LNCAP (cell line): ENCODE results near the gene DHRS12.
A peak's percentile ranks its signal among the peaks of the same experiment; 100 is the strongest.

Experiments
- TF ChIP-seq, protein P1 (sequence below): fragments of 450-650 bp; IDR thresholded peaks from 2 replicates; pipeline ENCODE4 v1.5.1; 2017; ENCODE audit warnings: mild to moderate bottlenecking

The DHRS12 gene

GRCh38 chr13:51768378-51768921 lies 35.5 kb downstream of the DHRS12 start:
- TF ChIP-seq, protein P1, sequence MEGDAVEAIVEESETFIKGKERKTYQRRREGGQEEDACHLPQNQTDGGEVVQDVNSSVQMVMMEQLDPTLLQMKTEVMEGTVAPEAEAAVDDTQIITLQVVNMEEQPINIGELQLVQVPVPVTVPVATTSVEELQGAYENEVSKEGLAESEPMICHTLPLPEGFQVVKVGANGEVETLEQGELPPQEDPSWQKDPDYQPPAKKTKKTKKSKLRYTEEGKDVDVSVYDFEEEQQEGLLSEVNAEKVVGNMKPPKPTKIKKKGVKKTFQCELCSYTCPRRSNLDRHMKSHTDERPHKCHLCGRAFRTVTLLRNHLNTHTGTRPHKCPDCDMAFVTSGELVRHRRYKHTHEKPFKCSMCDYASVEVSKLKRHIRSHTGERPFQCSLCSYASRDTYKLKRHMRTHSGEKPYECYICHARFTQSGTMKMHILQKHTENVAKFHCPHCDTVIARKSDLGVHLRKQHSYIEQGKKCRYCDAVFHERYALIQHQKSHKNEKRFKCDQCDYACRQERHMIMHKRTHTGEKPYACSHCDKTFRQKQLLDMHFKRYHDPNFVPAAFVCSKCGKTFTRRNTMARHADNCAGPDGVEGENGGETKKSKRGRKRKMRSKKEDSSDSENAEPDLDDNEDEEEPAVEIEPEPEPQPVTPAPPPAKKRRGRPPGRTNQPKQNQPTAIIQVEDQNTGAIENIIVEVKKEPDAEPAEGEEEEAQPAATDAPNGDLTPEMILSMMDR: no peak

DNA sequence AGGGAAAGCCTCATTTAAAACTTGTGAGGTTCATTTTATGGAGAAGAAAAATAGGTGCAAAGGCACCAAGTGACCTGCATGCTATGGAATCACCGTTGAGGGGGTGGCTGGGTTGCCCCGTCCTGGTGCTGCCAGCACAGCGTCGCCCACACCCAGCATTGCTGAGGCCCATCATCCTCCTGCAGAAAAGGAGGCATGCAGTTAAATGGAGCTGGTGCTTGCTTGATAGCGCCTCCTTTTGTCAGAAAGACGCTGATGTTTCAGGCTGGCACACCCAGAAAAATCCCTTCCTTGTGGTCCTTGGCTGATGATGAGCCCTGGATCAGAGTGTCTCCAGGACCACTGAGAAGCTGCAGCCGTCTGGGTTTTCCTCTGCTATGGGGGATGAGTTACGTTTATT lies 36.9 kb downstream of the DHRS12 start:
- TF ChIP-seq, protein P1: peak; percentile 14; the same call in 1 of the 2 replicates

- TF ChIP-seq, protein P1: no peak
Observed at GRCh38 chr13:51765142-51765515, 38.8 kb downstream of the DHRS12 start.

DNA sequence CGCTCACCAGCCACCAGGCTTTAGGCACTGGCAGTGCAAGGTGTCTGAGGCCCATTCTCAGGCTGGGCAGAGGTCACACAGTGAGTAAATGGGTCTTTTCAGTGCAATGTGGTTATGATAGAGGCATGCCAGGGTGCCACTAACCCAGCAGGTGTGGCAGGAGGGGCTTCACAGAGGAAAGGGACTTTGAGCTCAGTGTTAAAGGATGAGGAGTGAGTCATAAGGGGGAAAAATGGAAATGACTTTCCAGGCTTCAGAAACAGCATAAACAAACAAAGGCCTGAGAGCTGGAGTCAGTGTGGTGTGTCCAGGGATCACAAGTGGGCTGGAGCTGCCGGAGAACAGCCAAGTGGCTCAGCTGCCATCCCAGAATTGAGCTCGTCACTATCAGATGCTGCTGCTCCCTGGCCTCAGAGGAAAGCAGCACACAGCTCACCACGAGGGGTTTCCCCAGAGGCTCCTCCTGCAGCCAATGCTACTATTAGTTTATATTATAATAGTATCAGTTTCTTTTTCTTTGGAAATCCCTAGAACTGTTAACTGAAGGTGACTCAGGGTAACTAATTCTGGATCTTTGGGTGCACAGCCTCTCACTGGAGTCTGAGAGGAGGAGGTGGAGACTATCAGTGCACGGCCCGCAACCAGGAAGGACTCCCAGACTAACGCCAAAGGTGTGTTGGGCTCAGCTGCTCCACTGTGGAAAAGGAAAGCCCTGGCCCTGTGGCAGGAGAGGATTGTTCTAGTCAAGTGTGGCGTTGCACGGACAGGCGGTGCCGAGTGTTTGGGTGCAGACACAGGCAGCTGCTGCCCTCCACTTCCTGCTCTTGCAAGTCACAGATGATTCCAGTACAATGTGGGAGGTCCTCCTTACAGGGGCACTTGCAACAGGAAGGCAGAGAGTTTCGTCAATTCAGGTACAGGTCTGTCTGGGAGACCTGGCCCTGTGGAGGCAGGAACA lies 39.5 kb downstream of the DHRS12 start:
- TF ChIP-seq, protein P1: no peak

- TF ChIP-seq, protein P1: no peak
Observed at GRCh38 chr13:51763486-51763885, 40.5 kb downstream of the DHRS12 start.

DNA sequence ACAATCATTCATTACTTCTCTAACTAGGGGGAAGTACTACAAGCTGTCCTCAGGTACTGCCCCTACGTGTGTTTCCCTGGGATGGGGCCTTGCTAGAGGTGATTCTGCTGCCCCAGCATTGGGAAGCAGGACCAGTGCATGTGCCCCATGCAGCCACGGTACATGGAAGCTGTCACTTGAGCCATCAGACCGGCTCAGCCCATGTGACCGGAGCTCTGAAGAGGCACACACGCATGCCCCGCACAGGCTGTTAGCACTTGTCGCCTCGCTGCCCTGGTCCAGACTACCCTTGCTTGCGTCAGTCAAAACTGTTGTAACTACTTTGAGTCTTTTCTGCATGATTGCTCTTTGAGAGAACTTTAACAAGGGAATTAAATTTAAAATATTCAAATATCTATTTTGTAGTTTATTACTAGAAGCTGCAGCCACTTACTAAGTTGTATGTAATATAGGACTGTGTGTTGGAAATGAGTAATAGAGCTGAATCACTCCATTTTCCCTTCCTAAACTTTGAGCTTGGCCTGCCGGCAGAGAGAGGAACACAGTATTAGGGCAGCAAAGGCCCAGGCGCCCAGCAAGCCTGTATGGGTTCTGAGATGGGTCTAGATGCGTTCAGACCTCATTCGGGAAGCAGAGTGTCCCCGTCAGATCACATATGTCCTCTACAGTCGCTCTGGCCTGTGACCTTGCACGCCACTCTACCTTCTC lies 42.2 kb downstream of the DHRS12 start:
- TF ChIP-seq, protein P1: no peak

GRCh38 chr13:51760592-51760991 lies 43.4 kb downstream of the DHRS12 start:
- TF ChIP-seq, protein P1: no peak
